ENCODE results near the gene EXOC3L1. TPM values are rescaled to one million over a fixed set of nuclear protein-coding genes. Genes with fewer than 3 reads are reported as not detected.

The EXOC3L1 gene
- polyA plus RNA-seq, 3 donors, result 3.1 to 14.4 (median 9.4) TPM

DNA sequence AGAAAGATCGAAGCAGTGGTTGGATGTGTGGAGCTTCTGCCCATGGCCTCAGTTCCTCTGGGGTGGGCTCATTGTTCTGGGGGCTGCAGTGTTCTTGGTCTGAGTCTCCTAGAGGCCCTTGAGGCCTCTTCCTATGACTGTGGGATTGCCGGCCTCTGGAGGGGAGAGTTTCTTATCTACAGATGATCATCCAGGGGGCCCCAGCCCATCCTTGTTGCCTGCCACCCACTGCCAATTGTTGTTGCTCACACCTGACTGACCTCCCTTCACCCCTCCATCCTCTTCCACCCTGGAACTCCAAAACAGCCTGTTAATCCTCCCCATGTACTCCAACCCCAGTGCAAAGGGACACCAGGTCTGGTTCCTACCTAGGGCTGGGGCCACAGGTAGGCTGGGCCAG lies 45.0 kb downstream of the EXOC3L1 start:
- H3K27ac ChIP-seq (ENCODE audit: low read depth, low read length), result no peak overlapping the region
- 90 to 99% (median 97%) methylated on average over 2 of the region's 2 CpGs for whole genome bisulfite sequencing, 3 donors

- H3K27ac ChIP-seq (ENCODE audit: low read depth, low read length), result no peak overlapping the region
- 92 to 94% (median 93%) methylated on average over 9 of the region's 9 CpGs for WGBS, 3 donors
Measured at GRCh38 chr16:67142342-67142741, 47.6 kb downstream of the EXOC3L1 start.

- 94 to 96% (median 95%) methylated on average over 13 of the region's 13 CpGs for WGBS, 3 donors
- H3K27ac ChIP-seq (ENCODE audit: low read depth, low read length), result no peak overlapping the region
Measured at GRCh38 chr16:67141391-67141790, 48.5 kb downstream of the EXOC3L1 start.

DNA sequence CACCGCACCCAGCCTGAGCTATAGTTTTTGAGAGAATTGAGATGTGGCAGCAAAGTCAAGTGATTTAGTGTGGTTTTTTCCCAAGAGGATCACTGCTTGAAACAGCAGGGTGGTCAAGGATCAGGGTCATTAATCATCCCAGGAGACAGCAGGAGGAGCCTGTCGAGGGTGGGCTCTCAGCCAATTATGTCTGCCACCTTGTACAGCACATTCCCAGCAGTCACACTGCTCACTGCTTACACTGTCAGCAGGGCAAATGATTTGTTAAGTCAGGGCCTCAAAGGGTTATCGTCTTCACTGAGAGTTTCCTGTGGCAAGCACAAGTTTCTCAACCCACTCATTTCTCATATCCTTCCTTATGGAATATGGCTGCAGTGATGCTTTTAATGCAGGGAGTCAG lies 52.3 kb downstream of the EXOC3L1 start:
- WGBS, 3 donors, result 45 to 64% (median 52%) methylated on average over 3 of the region's 3 CpGs
- no peak overlapping the region for H3K27ac ChIP-seq (ENCODE audit: low read depth, low read length)

Other genes with a start within 250 kb of the EXOC3L1 start
- gene CES3, start 228.9 kb downstream of the EXOC3L1 start, polyA plus RNA-seq, result 1 to 10 TPM in 2 of 3 donors, under 1 TPM in 1; 0.22 to 2.2 (median 1.1) TPM
- 10 to 100 TPM in 2 of 3 donors, 1 to 10 TPM in 1; 9.8 to 14.5 (median 11.2) TPM for gene CES4A, start 201.5 kb downstream of the EXOC3L1 start, polyA plus RNA-seq
- 10 to 100 TPM in 2 of 3 donors, 1 to 10 TPM in 1; 9.1 to 33.0 (median 17.5) TPM for gene CBFB, start 161.0 kb downstream of the EXOC3L1 start, polyA plus RNA-seq
- gene PHAF1, start 80.2 kb downstream of the EXOC3L1 start, polyA plus RNA-seq, result 1 to 10 TPM; 4.6 to 6.8 (median 6.6) TPM
- gene B3GNT9, start 39.1 kb downstream of the EXOC3L1 start, polyA plus RNA-seq, result 1 to 10 TPM; 2.5 to 6.7 (median 5.0) TPM
- gene TRADD, start 30.2 kb downstream of the EXOC3L1 start, polyA plus RNA-seq, result 10 to 100 TPM; 18.0 to 30.0 (median 20.6) TPM
- gene FBXL8, start 30.2 kb downstream of the EXOC3L1 start, polyA plus RNA-seq, result 10 to 100 TPM; 10.3 to 36.7 (median 15.3) TPM
- 10 to 100 TPM; 30.3 to 62.2 (median 42.1) TPM for gene HSF4, start 25.4 kb downstream of the EXOC3L1 start, polyA plus RNA-seq
- gene NOL3, start 19.6 kb downstream of the EXOC3L1 start, polyA plus RNA-seq, result 10 to 100 TPM; 31.0 to 62.3 (median 34.3) TPM
- gene MATCAP1, start 6.2 kb downstream of the EXOC3L1 start, polyA plus RNA-seq, result 10 to 100 TPM; 13.0 to 32.0 (median 28.2) TPM
- gene E2F4, start 2.0 kb upstream of the EXOC3L1 start, polyA plus RNA-seq, result 10 to 100 TPM; 25.5 to 72.6 (median 52.0) TPM
- gene ELMO3, start 9.0 kb upstream of the EXOC3L1 start, polyA plus RNA-seq, result 10 to 100 TPM in 1 of 3 donors, 1 to 10 TPM in 2; 1.8 to 35.7 (median 4.5) TPM
- 10 to 100 TPM; 65.4 to 77.4 (median 75.5) TPM for gene TMEM208, start 37.0 kb upstream of the EXOC3L1 start, polyA plus RNA-seq
- 10 to 100 TPM; 11.3 to 41.7 (median 33.4) TPM for gene FHOD1, start 57.3 kb upstream of the EXOC3L1 start, polyA plus RNA-seq
- gene SLC9A5, start 58.8 kb upstream of the EXOC3L1 start, polyA plus RNA-seq, result 1 to 10 TPM in 1 of 3 donors, under 1 TPM in 2; 0.26 to 1.6 (median 0.82) TPM
- 10 to 100 TPM in 2 of 3 donors, 1 to 10 TPM in 1; 5.6 to 12.6 (median 11.6) TPM for gene PLEKHG4, start 89.4 kb upstream of the EXOC3L1 start, polyA plus RNA-seq
- under 1 TPM in 2 of 3 donors, not detected in 1; 0.05 to 0.56 TPM for gene KCTD19, start 136.6 kb upstream of the EXOC3L1 start, polyA plus RNA-seq
- gene LRRC36, start 136.7 kb upstream of the EXOC3L1 start, polyA plus RNA-seq, result 1 to 10 TPM in 1 of 3 donors, under 1 TPM in 2; 0.15 to 1.1 (median 0.82) TPM
- gene TPPP3, start 203.4 kb upstream of the EXOC3L1 start, polyA plus RNA-seq, result 10 to 100 TPM; 11.1 to 33.7 (median 16.8) TPM
- gene ZDHHC1, start 226.3 kb upstream of the EXOC3L1 start, polyA plus RNA-seq, result 1 to 10 TPM; 6.8 to 8.9 (median 7.8) TPM
- 1 to 10 TPM; 1.3 to 5.4 (median 2.4) TPM for gene HSD11B2, start 241.0 kb upstream of the EXOC3L1 start, polyA plus RNA-seq

Data from adipose tissue (tissue), 3 donors.